ENCODE data around the gene DROSHA. TPM values are rescaled to one million over a fixed set of nuclear protein-coding genes. Genes with fewer than 3 reads are reported as not detected.
"Not testable (repeated sequence)": the region's sequence is repeated elsewhere in the genome, so short reads cannot be mapped to it uniquely, and the experiment has no call there.

Gene DROSHA
- total RNA-seq, 1 donor from 2014 or later, result 93.1 TPM

DNA sequence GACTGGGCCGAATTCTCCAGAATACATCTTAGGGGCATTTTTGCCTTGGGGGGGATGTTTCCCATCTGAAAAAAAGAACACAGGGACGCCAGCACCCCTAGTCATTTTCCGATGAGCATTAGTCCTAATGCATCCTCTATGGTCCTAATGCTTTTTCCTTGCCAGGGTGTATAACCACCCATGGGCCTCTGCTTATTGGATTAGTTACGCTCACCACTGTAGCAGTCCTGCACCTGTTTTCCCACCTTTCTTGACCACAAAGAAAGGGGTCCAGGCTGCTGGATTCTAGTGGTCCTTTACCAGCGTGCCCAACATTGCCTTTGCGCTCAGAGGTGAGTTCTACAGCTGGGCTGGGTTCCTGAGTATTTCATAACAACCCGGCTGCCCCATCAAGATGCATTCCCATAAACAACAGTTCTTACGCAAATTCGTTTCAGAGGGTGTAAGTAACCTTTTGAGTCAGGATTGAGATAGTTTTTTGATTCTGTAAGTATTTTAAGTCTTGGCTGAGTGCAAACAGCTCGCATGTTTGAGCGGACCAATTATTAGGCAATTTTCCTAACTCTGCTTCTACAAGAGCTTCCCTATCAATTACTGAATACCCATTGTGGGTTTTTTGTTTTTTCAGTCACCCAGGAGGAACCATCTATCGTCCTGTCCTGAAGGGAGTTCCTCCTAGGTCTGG, 135.1 kb downstream of the DROSHA start:
- no peak for DNase-seq (ENCODE audit: low spot score in 2 of 2, unreplicated experiment in 2 of 2)
- H3K9me3 Mint-ChIP-seq, result no peaks in the 10 kb centered on the region
- peaks cover 5% of the 10 kb centered on the region for H3K36me3 Mint-ChIP-seq
- no peaks in the 10 kb centered on the region for H3K27me3 Mint-ChIP-seq (ENCODE audit: low read depth)
- peaks cover 11% of the 10 kb centered on the region for H3K4me1 Mint-ChIP-seq
- no peak overlapping the region for H3K4me3 Mint-ChIP-seq
- TF ChIP-seq, protein P1, sequence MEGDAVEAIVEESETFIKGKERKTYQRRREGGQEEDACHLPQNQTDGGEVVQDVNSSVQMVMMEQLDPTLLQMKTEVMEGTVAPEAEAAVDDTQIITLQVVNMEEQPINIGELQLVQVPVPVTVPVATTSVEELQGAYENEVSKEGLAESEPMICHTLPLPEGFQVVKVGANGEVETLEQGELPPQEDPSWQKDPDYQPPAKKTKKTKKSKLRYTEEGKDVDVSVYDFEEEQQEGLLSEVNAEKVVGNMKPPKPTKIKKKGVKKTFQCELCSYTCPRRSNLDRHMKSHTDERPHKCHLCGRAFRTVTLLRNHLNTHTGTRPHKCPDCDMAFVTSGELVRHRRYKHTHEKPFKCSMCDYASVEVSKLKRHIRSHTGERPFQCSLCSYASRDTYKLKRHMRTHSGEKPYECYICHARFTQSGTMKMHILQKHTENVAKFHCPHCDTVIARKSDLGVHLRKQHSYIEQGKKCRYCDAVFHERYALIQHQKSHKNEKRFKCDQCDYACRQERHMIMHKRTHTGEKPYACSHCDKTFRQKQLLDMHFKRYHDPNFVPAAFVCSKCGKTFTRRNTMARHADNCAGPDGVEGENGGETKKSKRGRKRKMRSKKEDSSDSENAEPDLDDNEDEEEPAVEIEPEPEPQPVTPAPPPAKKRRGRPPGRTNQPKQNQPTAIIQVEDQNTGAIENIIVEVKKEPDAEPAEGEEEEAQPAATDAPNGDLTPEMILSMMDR (IDR thresholded peaks at IDR 0.05; ENCODE audit: unreplicated experiment), result no peak
- H3K27ac Mint-ChIP-seq, result no peak overlapping the region

DNA sequence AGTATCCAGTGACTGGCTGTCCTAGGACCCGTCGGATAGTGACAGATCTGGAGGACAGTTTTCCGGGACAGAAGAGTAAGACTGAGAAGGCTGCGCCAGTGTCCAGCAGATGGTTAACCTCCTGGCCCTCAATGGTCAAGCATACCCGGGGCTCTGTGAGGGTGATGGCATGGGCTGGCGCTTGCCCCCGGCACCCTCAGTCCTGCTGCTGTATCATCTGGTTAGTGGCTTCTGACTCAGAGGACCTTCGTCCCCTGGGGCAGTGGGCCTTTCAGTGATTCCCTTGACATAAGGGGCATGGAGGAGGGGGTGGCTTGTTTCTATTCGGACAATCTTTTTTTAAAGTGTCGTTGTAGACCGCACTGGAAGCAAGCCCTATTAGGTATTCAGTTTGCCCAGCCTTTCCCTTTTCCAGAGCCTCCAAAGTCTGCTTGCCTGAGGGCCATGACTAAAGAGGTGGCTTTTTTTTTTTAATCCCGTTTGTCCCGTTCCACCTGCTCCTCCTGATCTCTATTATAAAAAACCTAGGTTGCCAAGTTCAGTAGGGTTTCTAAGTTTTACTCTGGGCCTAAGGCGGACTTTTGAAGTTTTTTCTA, 136.3 kb downstream of the DROSHA start:
- peaks cover 11% of the 10 kb centered on the region for H3K4me1 Mint-ChIP-seq
- not testable (repeated sequence) for H3K4me3 Mint-ChIP-seq; H3K9me3 Mint-ChIP-seq; DNase-seq (ENCODE audit: low spot score in 2 of 2, unreplicated experiment in 2 of 2); H3K27ac Mint-ChIP-seq; H3K36me3 Mint-ChIP-seq; H3K27me3 Mint-ChIP-seq (ENCODE audit: low read depth)

DNA sequence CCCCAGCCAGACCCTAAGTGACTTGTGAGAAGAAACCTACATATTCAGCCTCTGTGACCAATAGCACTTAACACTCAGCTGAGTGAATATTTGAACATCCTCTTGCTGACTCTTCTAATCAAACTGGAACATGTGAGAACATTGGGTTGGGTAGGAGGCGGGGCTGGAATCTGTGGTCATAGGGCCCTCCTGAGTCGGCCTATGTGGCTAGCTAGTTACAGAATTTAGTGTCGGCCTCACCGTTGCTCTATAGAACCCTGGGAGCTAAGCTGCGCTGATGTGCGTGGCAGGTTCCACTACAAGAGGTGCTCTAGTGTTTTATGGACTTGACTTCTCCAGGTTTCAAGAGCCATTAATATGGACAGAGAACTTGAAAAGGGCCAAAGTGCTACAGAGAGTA, 138.8 kb downstream of the DROSHA start:
- TF ChIP-seq, protein P1 (IDR thresholded peaks at IDR 0.05; ENCODE audit: unreplicated experiment), result no peak
- H3K9me3 Mint-ChIP-seq, result peaks cover 15% of the 10 kb centered on the region

DNA sequence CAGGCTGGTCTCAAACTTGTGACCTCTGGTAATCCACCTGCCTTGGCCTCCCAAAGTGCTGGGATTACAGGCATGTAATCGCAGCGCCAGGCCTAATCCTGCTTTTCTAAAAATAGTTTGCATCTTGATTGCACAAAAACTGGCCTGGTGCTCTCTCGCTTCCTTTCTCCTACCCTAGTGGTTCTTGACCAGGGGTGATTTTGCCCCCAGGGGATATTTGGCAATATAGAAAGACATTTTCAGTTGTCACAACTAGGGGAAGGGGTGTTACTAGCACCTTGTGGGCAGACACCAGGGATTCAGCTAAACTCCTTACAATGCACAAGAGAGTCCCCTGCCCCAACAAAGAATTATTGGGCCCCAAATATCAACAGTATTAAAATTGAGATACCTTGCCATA, 139.8 kb downstream of the DROSHA start:
- no peak for DNase-seq (ENCODE audit: low spot score in 2 of 2, unreplicated experiment in 2 of 2)
- Mint-ChIP-seq H3K4me3 (no peak overlapping the region), H3K27ac (no peak overlapping the region), H3K27me3 (ENCODE audit: low read depth) (no peaks in the 10 kb centered on the region), H3K4me1 (peaks cover 6% of the 10 kb centered on the region), H3K36me3 (peaks cover 1% of the 10 kb centered on the region), H3K9me3 (peaks cover 25% of the 10 kb centered on the region)
- TF ChIP-seq, protein P1 (IDR thresholded peaks at IDR 0.05; ENCODE audit: unreplicated experiment), result no peak

More for the DNA sequence above, 138.8 kb downstream of the DROSHA start:
- H3K27ac Mint-ChIP-seq, result no peak overlapping the region
- peaks cover 8% of the 10 kb centered on the region for H3K4me1 Mint-ChIP-seq
- DNase-seq (ENCODE audit: low spot score in 2 of 2, unreplicated experiment in 2 of 2), result no peak
- H3K36me3 Mint-ChIP-seq, result peaks cover 1% of the 10 kb centered on the region
- no peaks in the 10 kb centered on the region for H3K27me3 Mint-ChIP-seq (ENCODE audit: low read depth)
- no peak overlapping the region for H3K4me3 Mint-ChIP-seq

DNA sequence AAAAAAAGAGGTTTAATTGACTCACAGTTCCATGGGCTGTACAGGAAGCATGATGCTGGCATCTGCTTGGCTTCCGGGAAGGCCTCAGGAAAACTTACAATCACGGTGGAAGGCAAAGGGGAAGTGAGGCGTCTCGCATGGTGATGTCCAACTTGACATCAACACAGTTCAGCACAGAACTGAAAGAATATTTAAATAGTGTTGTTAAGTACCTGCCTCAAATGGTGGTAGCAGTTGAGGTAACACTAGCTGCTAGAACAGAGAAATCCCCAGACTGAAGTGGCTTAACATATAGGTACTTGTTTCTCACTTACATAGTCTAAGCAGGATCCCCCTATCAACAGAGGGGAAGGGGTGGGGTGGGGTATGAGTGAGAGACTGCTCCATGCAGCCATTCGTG, 141.6 kb downstream of the DROSHA start:
- Mint-ChIP-seq H3K36me3 (peaks cover 1% of the 10 kb centered on the region), H3K9me3 (peaks cover 26% of the 10 kb centered on the region), H3K27ac (no peak overlapping the region), H3K4me1 (no peaks in the 10 kb centered on the region), H3K4me3 (no peak overlapping the region), H3K27me3 (ENCODE audit: low read depth) (no peaks in the 10 kb centered on the region)
- DNase-seq (ENCODE audit: low spot score in 2 of 2, unreplicated experiment in 2 of 2), result no peak
- TF ChIP-seq, protein P1 (IDR thresholded peaks at IDR 0.05; ENCODE audit: unreplicated experiment), result no peak

DNA sequence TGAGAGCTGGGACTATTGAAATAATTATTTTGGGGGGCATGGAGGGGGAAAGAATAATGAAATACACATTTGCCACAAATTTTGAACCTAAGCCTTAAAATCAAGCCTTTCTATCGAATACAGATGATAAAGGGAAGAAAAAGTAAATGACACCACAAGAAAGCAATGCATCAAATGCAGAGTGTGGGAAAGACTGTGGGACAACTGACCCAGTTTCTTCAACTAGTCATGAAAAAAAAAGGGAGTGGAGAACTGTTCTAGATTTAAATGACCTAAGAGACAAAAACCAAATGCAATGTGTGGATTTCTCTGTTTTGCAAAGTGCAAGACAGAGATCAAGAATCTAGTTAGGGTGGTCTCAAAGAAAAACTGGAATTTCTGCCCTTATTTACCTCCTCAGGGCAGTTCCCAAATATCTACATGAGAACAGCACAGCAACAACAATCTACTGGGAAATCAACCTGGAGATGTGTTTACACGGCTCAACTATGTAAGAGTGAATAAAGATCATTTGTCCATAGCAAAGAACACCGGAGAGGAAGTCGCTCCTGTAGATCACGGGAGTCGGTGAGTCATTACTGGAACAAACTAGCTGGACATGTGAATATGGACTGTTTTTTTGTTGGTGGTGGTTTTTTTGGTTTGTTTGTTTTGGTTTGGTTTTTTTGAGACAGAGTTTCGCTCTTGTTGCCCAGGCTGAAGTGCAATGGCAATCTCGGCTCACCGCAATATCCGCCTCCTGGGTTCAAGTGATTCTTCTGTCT, 145.9 kb downstream of the DROSHA start:
- Mint-ChIP-seq H3K4me3 (no peak overlapping the region), H3K27me3 (ENCODE audit: low read depth) (no peaks in the 10 kb centered on the region), H3K36me3 (peaks cover 1% of the 10 kb centered on the region), H3K4me1 (peaks cover 11% of the 10 kb centered on the region), H3K27ac (no peak overlapping the region), H3K9me3 (peaks cover 26% of the 10 kb centered on the region)
- TF ChIP-seq, protein P1 (IDR thresholded peaks at IDR 0.05; ENCODE audit: unreplicated experiment), result no peak
- DNase-seq (ENCODE audit: low spot score in 2 of 2, unreplicated experiment in 2 of 2), result no peak
